Parathyroid adenoma (tissue), 2 donors: ENCODE measurements around the gene CGB1.
A peak's percentile ranks its signal among the peaks of the same experiment; 100 is the strongest.
"Not testable (repeated sequence)": the region's sequence is repeated elsewhere in the genome, so short reads cannot be mapped to it uniquely, and the experiment has no call there.

Experiments used
- H2AFZ ChIP-seq: fragments of 300-600 bp; sonication (generic); one replicate; pipeline ENCODE4 v1.7.0; 2017; ENCODE audit warnings: antibody characterized with exemption, mild to moderate bottlenecking
- H3K27ac ChIP-seq: fragments of 300-600 bp; sonication (generic); one replicate; pipeline ENCODE4 v1.7.0; 2017
- H3K27me3 ChIP-seq: fragments of 300-600 bp; sonication (generic); one replicate; pipeline ENCODE4 v1.7.0; 2017; ENCODE audit warnings: low read length; ENCODE audit not compliant: control insufficient read depth, insufficient read depth
- H3K36me3 ChIP-seq: fragments of 300-600 bp; sonication (generic); one replicate; pipeline ENCODE4 v1.7.0; 2017; ENCODE audit warnings: low read length; ENCODE audit not compliant: control insufficient read depth, insufficient read depth
- H3K4me1 ChIP-seq: fragments of 300-600 bp; sonication (generic); one replicate; pipeline ENCODE4 v1.7.0; 2017; ENCODE audit warnings: control low read depth
- H3K4me2 ChIP-seq: fragments of 300-600 bp; sonication (generic); one replicate; pipeline ENCODE4 v1.7.0; 2017; ENCODE audit warnings: low read length
- H3K4me3 ChIP-seq: fragments of 300-600 bp; sonication (generic); one replicate; pipeline ENCODE4 v1.7.0; 2017; ENCODE audit warnings: low read depth, low read length
- H3K79me2 ChIP-seq: fragments of 300-600 bp; sonication (generic); one replicate; pipeline ENCODE4 v1.7.0; 2017; ENCODE audit warnings: control low read depth
- H3K9ac ChIP-seq: fragments of 300-600 bp; sonication (generic); one replicate; pipeline ENCODE4 v1.7.0; 2017; ENCODE audit warnings: mild to moderate bottlenecking
- H3K9me3 ChIP-seq: fragments of 300-600 bp; sonication (generic); one replicate; pipeline ENCODE4 v1.7.0; 2017; ENCODE audit warnings: low read length; ENCODE audit not compliant: control insufficient read depth
- CTCF ChIP-seq: fragments of 300-600 bp; sonication (generic); IDR thresholded peaks from one replicate; pipeline ENCODE4 v1.7.0; 2017; ENCODE audit warnings: antibody characterized with exemption, mild to moderate bottlenecking
- donor health status: primary hyperparathyroidism.

CGB1 gene

GRCh38 chr19:49059053-49059452 is 22.4 kb upstream of the CGB1 start:
- Histone ChIP-seq H2AFZ (no peak overlapping the region), H3K27ac (no peak overlapping the region), H3K4me1 (peaks cover 4% of the 10 kb centered on the region), H3K4me2 (no peak overlapping the region), H3K9ac (no peak overlapping the region), H3K9me3 (no peaks in the 10 kb centered on the region), H3K4me3 (no peak overlapping the region), H3K79me2 (no peaks in the 10 kb centered on the region), H3K36me3 (no peaks in the 10 kb centered on the region), H3K27me3 (no peaks in the 10 kb centered on the region)
- TF ChIP-seq CTCF, result no peak

GRCh38 chr19:49058562-49058961 is 21.9 kb upstream of the CGB1 start:
- H3K9ac ChIP-seq, result no peak overlapping the region

DNA sequence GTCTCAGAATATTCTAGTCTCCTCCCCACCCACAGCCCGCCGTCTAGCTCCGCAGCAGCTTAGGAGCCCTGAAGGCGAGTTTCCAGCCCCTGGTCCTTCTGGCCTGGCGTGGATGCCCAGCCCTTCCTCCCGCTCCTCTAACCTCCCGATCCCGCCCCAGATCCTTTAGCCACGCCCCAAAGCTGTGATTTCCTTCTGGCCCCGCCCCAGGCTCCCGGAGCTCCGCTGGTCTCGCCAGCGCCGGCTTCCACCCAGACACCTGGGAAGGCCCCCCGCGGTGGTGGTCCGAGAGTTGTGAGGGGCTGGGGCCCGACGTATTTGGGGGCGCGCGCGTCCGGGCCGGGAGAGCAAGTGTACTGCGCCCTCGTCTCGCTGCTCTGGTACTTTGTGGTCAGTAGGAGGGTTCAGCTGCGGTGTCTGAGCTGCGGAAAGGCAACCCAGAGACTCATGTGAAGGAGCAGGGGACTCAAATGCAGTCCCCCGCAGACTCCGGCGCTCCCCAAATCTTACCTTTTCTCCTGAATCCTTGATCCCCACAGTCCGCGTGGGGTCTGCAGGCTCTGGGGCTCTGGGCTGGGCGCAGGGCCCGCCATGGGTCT is 21.0 kb upstream of the CGB1 start, which contains the start of gene CGB7:
Gene CGB7, minus strand, starts transcription at position 114 of the 599 bp plus-strand sequence. CDS start 2,374 bp downstream, outside the sequence.
- Histone ChIP-seq H3K36me3 (no peaks in the 10 kb centered on the region), H3K9me3 (no peaks in the 10 kb centered on the region), H3K79me2 (no peaks in the 10 kb centered on the region), H3K4me2 (peak within 1 kb of the TSS; percentile 99), H3K4me3 (peak within 1 kb of the TSS; percentile 70), H2AFZ (peak within 1 kb of the TSS; percentile 91), H3K9ac (no peak within 1 kb of the TSS), H3K4me1 (peaks cover 4% of the 10 kb centered on the region), H3K27ac (no peak within 1 kb of the TSS), H3K27me3 (no peaks in the 10 kb centered on the region)
- no peak for TF ChIP-seq CTCF

More at GRCh38 chr19:49058562-49058961, 21.9 kb upstream of the CGB1 start:
- no peak overlapping the region for H3K4me3 ChIP-seq
- no peaks in the 10 kb centered on the region for H3K79me2 ChIP-seq
- no peak overlapping the region for H3K27ac ChIP-seq
- H2AFZ ChIP-seq, result no peak overlapping the region
- peaks cover 4% of the 10 kb centered on the region for H3K4me1 ChIP-seq
- TF ChIP-seq CTCF, result no peak
- H3K36me3 ChIP-seq, result no peaks in the 10 kb centered on the region
- no peaks in the 10 kb centered on the region for H3K27me3 ChIP-seq
- H3K9me3 ChIP-seq, result no peaks in the 10 kb centered on the region
- H3K4me2 ChIP-seq, result no peak overlapping the region

- H3K36me3 ChIP-seq, H3K9me3 ChIP-seq, H3K27ac ChIP-seq, H3K79me2 ChIP-seq, H3K4me1 ChIP-seq, H3K27me3 ChIP-seq, H3K9ac ChIP-seq: not testable (repeated sequence)
- peak overlapping the region; percentile 70 for H3K4me3 ChIP-seq
- peak overlapping the region; percentile 91 for H2AFZ ChIP-seq
- peak overlapping the region; percentile 99 for H3K4me2 ChIP-seq
Measured at GRCh38 chr19:49056902-49057596, 20.4 kb upstream of the CGB1 start.

GRCh38 chr19:49056101-49056901 is 19.6 kb upstream of the CGB1 start:
- Histone ChIP-seq H3K9me3 (no peaks in the 10 kb centered on the region), H2AFZ (peak overlapping the region; percentile 91), H3K36me3 (no peaks in the 10 kb centered on the region), H3K4me2 (peak overlapping the region; percentile 99), H3K79me2 (no peaks in the 10 kb centered on the region), H3K27me3 (no peaks in the 10 kb centered on the region), H3K9ac (no peak overlapping the region), H3K4me3 (peak overlapping the region; percentile 70), H3K4me1 (peaks cover 4% of the 10 kb centered on the region), H3K27ac (no peak overlapping the region)
- TF ChIP-seq CTCF, result peak; percentile 34

DNA sequence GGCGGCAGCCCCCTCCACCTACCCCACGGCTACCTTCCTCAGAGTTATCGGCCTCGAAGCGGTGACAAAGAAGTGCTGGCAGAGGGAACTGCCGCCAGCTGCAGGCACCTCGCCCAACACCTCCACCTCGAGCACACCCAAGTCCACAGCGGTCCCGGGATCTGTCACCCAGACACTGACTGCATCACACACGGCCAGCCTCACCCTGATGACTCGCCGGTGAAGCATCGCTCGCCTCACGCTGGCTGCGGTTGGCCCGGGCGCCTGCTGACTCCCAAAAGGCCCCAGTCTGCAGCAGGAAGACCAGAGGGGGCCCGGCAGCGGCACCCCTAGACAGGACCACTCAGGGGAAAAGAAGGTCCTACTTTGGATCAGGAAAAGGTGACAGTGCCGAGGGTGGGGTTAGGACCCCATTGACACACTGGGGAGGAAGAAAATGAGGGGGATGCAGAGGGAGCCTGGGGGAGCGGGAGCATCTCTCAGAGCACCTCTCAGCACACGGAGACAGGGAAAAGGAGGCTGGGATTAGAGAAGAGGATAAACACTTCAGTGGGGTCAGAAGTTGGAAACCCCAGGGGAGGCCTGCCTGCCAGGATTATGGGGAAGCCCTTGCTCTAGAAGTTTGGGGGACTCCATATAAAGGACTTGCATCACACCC is 13.8 kb upstream of the CGB1 start:
- H3K79me2 ChIP-seq, H3K36me3 ChIP-seq, H3K9ac ChIP-seq, H3K4me1 ChIP-seq, H3K27me3 ChIP-seq, H2AFZ ChIP-seq, H3K4me3 ChIP-seq, H3K9me3 ChIP-seq, H3K27ac ChIP-seq, H3K4me2 ChIP-seq: not testable (repeated sequence)

DNA sequence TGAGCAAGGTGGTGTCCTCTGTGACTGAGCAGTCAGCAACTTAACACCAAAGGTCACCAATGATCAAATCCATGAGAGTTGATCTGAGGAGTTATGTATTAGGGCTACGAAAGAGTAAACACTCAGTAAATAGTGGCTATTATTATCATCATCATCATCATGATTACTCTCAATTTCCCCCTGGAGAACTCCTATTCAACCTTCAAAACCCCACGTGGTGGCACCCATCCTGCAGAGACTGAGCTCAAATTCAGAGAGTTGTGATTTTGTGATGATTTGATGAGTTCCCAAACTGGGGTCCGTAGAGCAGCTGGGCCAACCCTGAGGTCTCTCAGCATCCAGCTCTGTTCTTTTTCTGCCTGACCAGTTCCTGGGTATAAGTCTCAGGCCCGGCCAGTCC is 13.1 kb upstream of the CGB1 start:
- H2AFZ ChIP-seq, H3K79me2 ChIP-seq, H3K4me1 ChIP-seq, H3K9me3 ChIP-seq, H3K27ac ChIP-seq, H3K4me2 ChIP-seq, H3K27me3 ChIP-seq, H3K36me3 ChIP-seq, H3K9ac ChIP-seq, H3K4me3 ChIP-seq: not testable (repeated sequence)
